GM12891 (cell line): ENCODE results near the gene CASP7.

Experiments used
- POLR2A ChIP-seq: IDR thresholded peaks from 2 replicates; pipeline ENCODE4 v1.6.1; 2011; ENCODE audit warnings: low read depth, low read length, control low read depth
- POLR2AphosphoS5 ChIP-seq: IDR thresholded peaks from 2 replicates; pipeline ENCODE4 v1.6.1; 2011; ENCODE audit warnings: low read depth, low read length, control low read depth
- POU2F2 ChIP-seq: IDR thresholded peaks from 2 replicates; pipeline ENCODE4 v1.6.1; 2011; ENCODE audit warnings: low read depth, mild to moderate bottlenecking, control low read depth, low read length, moderate library complexity
- SPI1 ChIP-seq: IDR thresholded peaks from 2 replicates; pipeline ENCODE4 v1.6.1; 2011; ENCODE audit warnings: low read depth, low read length, control low read depth
- TAF1 ChIP-seq: IDR thresholded peaks from 2 replicates; pipeline ENCODE4 v1.6.1; 2011; ENCODE audit warnings: low read depth, low read length, control low read depth

DNA sequence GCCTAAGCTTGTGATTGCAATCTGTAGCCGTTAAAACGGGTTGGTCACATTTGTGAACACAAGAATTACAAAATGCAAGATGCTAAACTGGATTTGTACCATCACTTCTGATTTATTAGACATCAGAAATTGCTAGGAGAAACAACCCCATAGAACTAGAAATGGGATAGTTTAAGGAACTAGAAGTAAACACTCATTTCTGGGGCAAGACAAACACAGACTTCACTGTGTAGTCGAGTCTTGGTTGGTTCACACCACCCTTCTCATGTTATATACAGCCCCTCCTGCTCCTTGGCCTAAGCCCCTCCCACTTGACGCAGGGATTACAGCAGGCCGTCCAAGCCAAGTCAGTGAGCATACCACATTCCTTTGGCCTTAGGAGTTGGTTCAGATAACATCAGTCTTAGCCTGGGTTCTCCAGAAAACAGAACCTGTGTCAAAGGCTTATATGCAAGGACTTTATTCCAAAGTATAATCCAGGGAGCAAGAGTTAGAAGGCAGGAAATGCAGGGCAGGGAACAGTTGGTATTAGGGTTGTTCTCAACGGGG, 13.8 kb upstream of the CASP7 start:
- no peak for TF ChIP-seq POLR2AphosphoS5
- TF ChIP-seq TAF1, result no peak
- TF ChIP-seq POLR2A, result no peak
- no peak for TF ChIP-seq SPI1
- no peak for TF ChIP-seq POU2F2
